OCI-LY1 (cell line): ENCODE data around the gene NPC2.

Experiments
- H2AFZ ChIP-seq: fragments of 200-600 bp; sonication (generic), shearing (Covaris generic); 2 replicates; pipeline ENCODE4 v1.6.0; 2014; ENCODE audit warnings: antibody characterized with exemption, mild to moderate bottlenecking, low read length
- H3F3A ChIP-seq: fragments of 200-600 bp; sonication (generic), shearing (Covaris generic); 2 replicates; pipeline ENCODE4 v1.6.0; 2014; ENCODE audit warnings: mild to moderate bottlenecking, antibody characterized with exemption, low read length, moderate library complexity; ENCODE audit not compliant: insufficient read depth
- H3K27ac ChIP-seq: fragments of 200-600 bp; sonication (generic); 2 replicates; pipeline ENCODE4 v1.5.1; 2014; ENCODE audit warnings: low read length, mixed run types, mild to moderate bottlenecking, low read depth; ENCODE audit not compliant: poor library complexity, severe bottlenecking
- H3K27me3 ChIP-seq: fragments of 200-600 bp; sonication (generic); 2 replicates; pipeline ENCODE4 v1.6.0; 2014; ENCODE audit warnings: antibody characterized with exemption, mild to moderate bottlenecking, low read length, moderate library complexity; ENCODE audit not compliant: insufficient read depth
- H3K36me3 ChIP-seq: fragments of 200-600 bp; sonication (generic); 2 replicates; pipeline ENCODE4 v1.6.1; 2014; ENCODE audit warnings: mild to moderate bottlenecking, antibody characterized with exemption, low read length, moderate library complexity, mixed read lengths; ENCODE audit not compliant: insufficient read depth
- H3K4me1 ChIP-seq: fragments of 200-600 bp; sonication (generic); 2 replicates; pipeline ENCODE4 v1.5.1; 2014; ENCODE audit warnings: mild to moderate bottlenecking, low read length, moderate library complexity; ENCODE audit not compliant: insufficient read depth, severe bottlenecking
- H3K4me2 ChIP-seq: fragments of 200-600 bp; sonication (generic), shearing (Covaris generic); 2 replicates; pipeline ENCODE4 v1.6.1; 2014; ENCODE audit warnings: low read length
- H3K4me3 ChIP-seq: fragments of 200-600 bp; sonication (generic); 2 replicates; pipeline ENCODE4 v1.5.1; 2014; ENCODE audit warnings: low read length, low read depth, mild to moderate bottlenecking, mixed read lengths; ENCODE audit not compliant: poor library complexity, severe bottlenecking
- H3K79me2 ChIP-seq: fragments of 200-600 bp; shearing (Covaris generic); 2 replicates; pipeline ENCODE4 v1.6.1; 2016; ENCODE audit warnings: mixed run types, low read length, mixed read lengths; ENCODE audit not compliant: insufficient read depth
- H3K9ac ChIP-seq: fragments of 200-600 bp; sonication (generic), shearing (Covaris generic); 2 replicates; pipeline ENCODE4 v1.6.1; 2014; ENCODE audit warnings: mild to moderate bottlenecking, low read length, mixed read lengths
- H3K9me2 ChIP-seq: fragments of 200-600 bp; sonication (generic), shearing (Covaris generic); 2 replicates; pipeline ENCODE4 v1.6.1; 2014; ENCODE audit warnings: low read depth, mild to moderate bottlenecking, low read length, mixed read lengths
- H3K9me3 ChIP-seq: fragments of 200-600 bp; shearing (Covaris generic); 2 replicates; pipeline ENCODE4 v1.6.1; 2014; ENCODE audit warnings: low read length, mixed read lengths
- H4K20me1 ChIP-seq: fragments of 200-600 bp; sonication (generic), shearing (Covaris generic); 2 replicates; pipeline ENCODE4 v1.6.0; 2016; ENCODE audit warnings: mild to moderate bottlenecking, low read length; ENCODE audit not compliant: insufficient read depth
- EZH2 ChIP-seq: fragments of 200-600 bp; sonication (generic), shearing (Covaris generic); IDR thresholded peaks from 2 replicates; pipeline ENCODE4 v1.8.0; 2017; ENCODE audit warnings: borderline replicate concordance, mixed run types, mild to moderate bottlenecking, antibody characterized with exemption, low read length, moderate library complexity, mixed read lengths
- TF ChIP-seq, protein P1 (sequence below): fragments of 200-600 bp; sonication (generic), shearing (Covaris generic); IDR thresholded peaks from 2 replicates; pipeline ENCODE4 v1.5.1; 2017; ENCODE audit warnings: mild to moderate bottlenecking, antibody characterized with exemption, low read length, moderate library complexity, mixed read lengths

The NPC2 gene

DNA sequence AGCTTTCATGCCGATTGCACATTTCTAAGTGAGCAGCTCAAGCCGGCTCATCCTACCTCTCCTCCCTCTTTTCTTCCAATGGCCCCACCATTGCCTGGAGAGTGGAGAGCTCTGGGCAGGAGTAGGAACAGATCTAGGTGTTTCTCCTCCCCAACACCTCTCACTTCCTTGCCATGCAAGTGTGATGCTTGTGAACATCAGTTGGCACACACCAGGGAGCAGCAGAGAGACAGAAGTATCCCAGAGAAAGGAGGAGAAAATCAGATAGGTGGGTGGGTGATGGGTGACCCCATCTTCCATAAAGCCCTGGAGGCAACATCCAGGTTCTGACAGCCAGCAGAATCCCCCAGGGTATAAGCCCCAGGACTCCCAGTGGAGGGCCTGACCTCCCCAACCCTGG lies 27.8 kb downstream of the NPC2 start:
- H3K79me2 ChIP-seq: no peaks in the 10 kb centered on the region

DNA sequence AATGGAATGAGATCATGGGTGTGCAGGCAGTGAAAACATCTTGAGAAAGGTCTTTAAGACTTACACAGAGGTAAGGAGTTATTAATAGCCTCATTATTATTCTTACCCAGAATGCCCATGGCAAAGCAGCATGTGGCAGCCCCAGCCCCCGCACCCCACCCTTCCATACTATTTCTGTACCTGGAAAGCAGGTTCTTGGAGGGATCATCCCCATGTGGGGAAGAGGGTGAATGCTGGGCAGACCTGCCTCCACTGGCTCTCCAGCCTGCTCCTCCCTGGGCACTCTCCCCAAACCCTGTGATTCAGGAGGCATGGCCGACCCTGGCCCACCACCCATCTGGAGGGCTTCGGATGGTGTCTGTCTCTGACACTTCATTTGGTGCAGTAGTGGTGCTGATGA lies 28.3 kb downstream of the NPC2 start:
- no peaks in the 10 kb centered on the region for H3K9me2 ChIP-seq
- H3K4me2 ChIP-seq: no peak overlapping the region
- no peaks in the 10 kb centered on the region for H3K79me2 ChIP-seq
- H3F3A ChIP-seq: no peaks in the 10 kb centered on the region
- H3K4me3 ChIP-seq: no peak overlapping the region
- no peak for TF ChIP-seq EZH2
- TF ChIP-seq, protein P1, sequence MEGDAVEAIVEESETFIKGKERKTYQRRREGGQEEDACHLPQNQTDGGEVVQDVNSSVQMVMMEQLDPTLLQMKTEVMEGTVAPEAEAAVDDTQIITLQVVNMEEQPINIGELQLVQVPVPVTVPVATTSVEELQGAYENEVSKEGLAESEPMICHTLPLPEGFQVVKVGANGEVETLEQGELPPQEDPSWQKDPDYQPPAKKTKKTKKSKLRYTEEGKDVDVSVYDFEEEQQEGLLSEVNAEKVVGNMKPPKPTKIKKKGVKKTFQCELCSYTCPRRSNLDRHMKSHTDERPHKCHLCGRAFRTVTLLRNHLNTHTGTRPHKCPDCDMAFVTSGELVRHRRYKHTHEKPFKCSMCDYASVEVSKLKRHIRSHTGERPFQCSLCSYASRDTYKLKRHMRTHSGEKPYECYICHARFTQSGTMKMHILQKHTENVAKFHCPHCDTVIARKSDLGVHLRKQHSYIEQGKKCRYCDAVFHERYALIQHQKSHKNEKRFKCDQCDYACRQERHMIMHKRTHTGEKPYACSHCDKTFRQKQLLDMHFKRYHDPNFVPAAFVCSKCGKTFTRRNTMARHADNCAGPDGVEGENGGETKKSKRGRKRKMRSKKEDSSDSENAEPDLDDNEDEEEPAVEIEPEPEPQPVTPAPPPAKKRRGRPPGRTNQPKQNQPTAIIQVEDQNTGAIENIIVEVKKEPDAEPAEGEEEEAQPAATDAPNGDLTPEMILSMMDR: no peak
- no peaks in the 10 kb centered on the region for H3K36me3 ChIP-seq
- no peak overlapping the region for H3K9ac ChIP-seq
- no peaks in the 10 kb centered on the region for H3K4me1 ChIP-seq
- no peaks in the 10 kb centered on the region for H3K9me3 ChIP-seq
- H3K27ac ChIP-seq: no peak overlapping the region
- no peaks in the 10 kb centered on the region for H4K20me1 ChIP-seq
- H2AFZ ChIP-seq: no peak overlapping the region
- no peaks in the 10 kb centered on the region for H3K27me3 ChIP-seq

More for the DNA sequence above, 27.8 kb downstream of the NPC2 start:
- Histone ChIP-seq H3K4me1 (no peaks in the 10 kb centered on the region), H3F3A (no peaks in the 10 kb centered on the region), H3K9me3 (no peaks in the 10 kb centered on the region), H3K36me3 (no peaks in the 10 kb centered on the region), H4K20me1 (no peaks in the 10 kb centered on the region), H3K4me2 (no peak overlapping the region), H3K4me3 (no peak overlapping the region), H3K27ac (no peak overlapping the region), H3K9me2 (no peaks in the 10 kb centered on the region), H3K9ac (no peak overlapping the region), H3K27me3 (no peaks in the 10 kb centered on the region), H2AFZ (no peak overlapping the region)
- TF ChIP-seq EZH2: no peak
- TF ChIP-seq, protein P1: no peak

DNA sequence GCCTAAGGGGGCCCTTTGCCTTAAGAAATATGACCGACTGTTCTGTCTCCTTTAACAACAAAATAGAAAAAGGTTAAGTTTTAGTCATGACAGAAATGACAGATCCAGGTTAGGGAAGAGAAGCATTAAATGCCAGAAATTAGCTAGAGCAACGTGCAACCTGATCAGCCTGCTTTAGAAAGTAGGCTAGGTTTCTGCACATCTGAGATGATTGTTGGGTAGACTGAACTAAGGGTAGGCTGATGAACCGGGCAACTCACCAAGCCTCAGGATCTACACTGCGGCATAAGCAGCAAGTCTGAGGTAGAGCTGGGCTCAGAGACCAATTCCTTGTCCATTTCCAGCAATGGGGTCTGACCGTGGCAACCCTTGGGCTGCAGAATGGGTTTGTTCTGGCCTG lies 29.4 kb downstream of the NPC2 start:
- Histone ChIP-seq H4K20me1 (no peaks in the 10 kb centered on the region), H3K4me1 (no peaks in the 10 kb centered on the region), H3K4me2 (no peak overlapping the region), H3K4me3 (no peak overlapping the region), H3K79me2 (no peaks in the 10 kb centered on the region), H3K27ac (no peak overlapping the region), H3K9ac (no peak overlapping the region), H3K9me2 (no peaks in the 10 kb centered on the region), H3F3A (no peaks in the 10 kb centered on the region), H3K9me3 (no peaks in the 10 kb centered on the region), H3K36me3 (no peaks in the 10 kb centered on the region), H3K27me3 (no peaks in the 10 kb centered on the region; the same call in 1 of the 2 replicates), H2AFZ (no peak overlapping the region)
- no peak for TF ChIP-seq EZH2
- TF ChIP-seq, protein P1: no peak
